Smooth muscle cell (in vitro differentiated cells): ENCODE results near the gene CDC45. TPM values are rescaled to one million over a fixed set of nuclear protein-coding genes. Genes with fewer than 3 reads are reported as not detected.

Experiments
- DNase-seq: peaks from one replicate; lab custom pipeline; 2025; ENCODE audit not compliant: unreplicated experiment; lab: John Stamatoyannopoulos, UW
- H2AFZ ChIP-seq: fragments of 200-600 bp; sonication (generic); 2 replicates; pipeline ENCODE4 v1.6.0; 2016; ENCODE audit warnings: antibody characterized with exemption, low read depth, mild to moderate bottlenecking
- H3F3A ChIP-seq: fragments of 200-600 bp; sonication (generic); 2 replicates; pipeline ENCODE4 v1.6.0; 2017; ENCODE audit warnings: antibody characterized with exemption, low read depth
- H3K27ac ChIP-seq: fragments of 200-600 bp; sonication (generic); 2 replicates; pipeline ENCODE4 v1.5.1; 2016; ENCODE audit warnings: low read depth, mild to moderate bottlenecking
- H3K27me3 ChIP-seq: fragments of 200-600 bp; sonication (generic); 2 replicates; pipeline ENCODE4 v1.6.1; 2016; ENCODE audit warnings: low read depth, mild to moderate bottlenecking
- H3K36me3 ChIP-seq: fragments of 200-600 bp; sonication (generic); 2 replicates; pipeline ENCODE4 v1.5.1; 2016; ENCODE audit warnings: low read depth
- H3K4me1 ChIP-seq: fragments of 200-600 bp; sonication (generic); 2 replicates; pipeline ENCODE4 v1.5.1; 2016; ENCODE audit warnings: low read depth
- H3K4me2 ChIP-seq: fragments of 200-600 bp; sonication (generic); 2 replicates; pipeline ENCODE4 v1.6.0; 2016; ENCODE audit warnings: mild to moderate bottlenecking
- H3K4me3 ChIP-seq: fragments of 200-600 bp; sonication (generic); 2 replicates; pipeline ENCODE4 v1.5.1; 2016; ENCODE audit warnings: mild to moderate bottlenecking
- H3K79me2 ChIP-seq: fragments of 200-600 bp; sonication (generic); 2 replicates; pipeline ENCODE4 v1.6.0; 2016; ENCODE audit warnings: low read depth, mild to moderate bottlenecking
- H3K9ac ChIP-seq: fragments of 200-600 bp; sonication (generic); 2 replicates; pipeline ENCODE4 v1.6.0; 2016; ENCODE audit warnings: low read depth
- H3K9me3 ChIP-seq: fragments of 200-600 bp; sonication (generic); replicated peaks from 2 replicates; pipeline ENCODE4 v1.5.1; 2016; ENCODE audit warnings: low read depth
- H4K20me1 ChIP-seq: fragments of 200-600 bp; sonication (generic); 2 replicates; pipeline ENCODE4 v1.6.0; 2016; ENCODE audit warnings: low read depth
- CTCF ChIP-seq: fragments of 200-600 bp; sonication (generic); IDR thresholded peaks from 2 replicates; pipeline ENCODE4 v1.5.1; 2017; ENCODE audit warnings: borderline replicate concordance, mild to moderate bottlenecking, antibody characterized with exemption; ENCODE audit not compliant: insufficient read depth, poor library complexity, severe bottlenecking
- WGBS: methylation state at CpG from one replicate; pipeline ENCODE4 v1.1.7; 2016; ENCODE audit warnings: low lambda C conversion rate; 5-methylcytosine and 5-hydroxymethylcytosine counted together
- polyA plus RNA-seq: library from polyadenylated mRNA; unstranded; fragments of >200 nt; fragmentation: Nextera tagmentation; extraction: Ambion mirVana; gene quantifications from 2 replicates; pipeline ENCODE4 v1.2.1, GENCODE V29; 2016
- total RNA-seq: library from RNA; depleted of rRNA; stranded (reverse); fragments of >200 nt; gene quantifications from 2 replicates; pipeline ENCODE4 v1.2.3, GENCODE V29; 2014

Gene CDC45
- total and polyA plus RNA-seq, 2 experiments from 2014 or later: 9.3 to 13.7 TPM

GRCh38 chr22:19463491-19464469 is 15.9 kb upstream of the CDC45 start:
- H3F3A ChIP-seq: no peaks in the 10 kb centered on the region
- DNase-seq: no peak
- H3K27ac ChIP-seq: peak overlapping the region; percentile 60
- no peaks in the 10 kb centered on the region for H3K27me3 ChIP-seq
- H3K36me3 ChIP-seq: no peaks in the 10 kb centered on the region
- H3K9ac ChIP-seq: peak overlapping the region; percentile 5
- H3K4me2 ChIP-seq: no peak overlapping the region
- H4K20me1 ChIP-seq: peaks cover 11% of the 10 kb centered on the region
- H3K4me1 ChIP-seq: no peaks in the 10 kb centered on the region
- TF ChIP-seq CTCF: no peak
- no peak overlapping the region for H2AFZ ChIP-seq
- no peaks in the 10 kb centered on the region for H3K79me2 ChIP-seq
- H3K9me3 ChIP-seq: no peaks in the 10 kb centered on the region
- WGBS: 56% methylated on average over 7 of the region's 7 CpGs
- no peak overlapping the region for H3K4me3 ChIP-seq

GRCh38 chr22:19464546-19464945 is 15.2 kb upstream of the CDC45 start:
- Histone ChIP-seq H3F3A (no peaks in the 10 kb centered on the region), H3K4me3 (no peak overlapping the region), H3K27me3 (no peaks in the 10 kb centered on the region), H3K4me2 (no peak overlapping the region), H2AFZ (no peak overlapping the region), H3K36me3 (no peaks in the 10 kb centered on the region), H3K79me2 (no peaks in the 10 kb centered on the region), H3K9me3 (no peaks in the 10 kb centered on the region), H4K20me1 (peaks cover 19% of the 10 kb centered on the region), H3K4me1 (no peaks in the 10 kb centered on the region), H3K27ac (peak overlapping the region; percentile 60), H3K9ac (no peak overlapping the region)
- no peak for DNase-seq
- TF ChIP-seq CTCF: no peak
- 78% methylated on average over 1 of the region's 1 CpG for WGBS

- Histone ChIP-seq H3F3A (no peaks in the 10 kb centered on the region), H3K4me1 (no peaks in the 10 kb centered on the region), H3K4me3 (no peak overlapping the region), H3K27me3 (no peaks in the 10 kb centered on the region), H4K20me1 (peaks cover 23% of the 10 kb centered on the region), H2AFZ (no peak overlapping the region), H3K79me2 (no peaks in the 10 kb centered on the region), H3K9ac (no peak overlapping the region), H3K4me2 (no peak overlapping the region), H3K9me3 (no peaks in the 10 kb centered on the region), H3K36me3 (no peaks in the 10 kb centered on the region), H3K27ac (no peak overlapping the region)
- TF ChIP-seq CTCF: no peak
- WGBS: 94% methylated on average over 4 of the region's 4 CpGs
- no peak for DNase-seq
Measured at GRCh38 chr22:19464975-19465374, 14.7 kb upstream of the CDC45 start.
